EH (cell line): Measurements from ENCODE around the gene TMEM255A.

Experiments
- DNase-seq: peaks from one replicate; pipeline ENCODE4 v3.0.0-alpha.2; 2015; ENCODE audit warnings: low read depth

TMEM255A gene

GRCh38 chrX:120306630-120307029 lies 4.6 kb downstream of the TMEM255A start:
- DNase-seq = no peak

- DNase-seq = peak; percentile 27
These were observed 5.6 kb downstream of the TMEM255A start for GRCh38 chrX:120305531-120306141.

- no peak for DNase-seq
These were observed 7.0 kb downstream of the TMEM255A start for GRCh38 chrX:120304256-120304655.

- no peak for DNase-seq
These were observed 8.8 kb downstream of the TMEM255A start for GRCh38 chrX:120302434-120302833.

- DNase-seq = no peak
These were observed 9.3 kb downstream of the TMEM255A start for GRCh38 chrX:120301960-120302359.

- DNase-seq = no peak
These were observed 9.8 kb downstream of the TMEM255A start for GRCh38 chrX:120301497-120301896.

GRCh38 chrX:120299928-120300327 lies 11.3 kb downstream of the TMEM255A start:
- no peak for DNase-seq

- DNase-seq = no peak
These were observed 13.3 kb downstream of the TMEM255A start for GRCh38 chrX:120297923-120298322.

- no peak for DNase-seq
These were observed 16.6 kb downstream of the TMEM255A start for GRCh38 chrX:120294651-120295050.

- DNase-seq = no peak
These were observed 18.2 kb downstream of the TMEM255A start for GRCh38 chrX:120293015-120293414.

GRCh38 chrX:120291211-120291610 lies 20.1 kb downstream of the TMEM255A start:
- no peak for DNase-seq

- DNase-seq = no peak
These were observed 21.2 kb downstream of the TMEM255A start for GRCh38 chrX:120290107-120290506.

- no peak for DNase-seq
These were observed 23.6 kb downstream of the TMEM255A start for GRCh38 chrX:120287513-120288112.

- no peak for DNase-seq
These were observed 24.3 kb downstream of the TMEM255A start for GRCh38 chrX:120286733-120287512.

- no peak for DNase-seq
These were observed 28.6 kb downstream of the TMEM255A start for GRCh38 chrX:120282697-120283096.

GRCh38 chrX:120281761-120282160 lies 29.5 kb downstream of the TMEM255A start:
- DNase-seq = no peak

- DNase-seq = no peak
These were observed 30.1 kb downstream of the TMEM255A start for GRCh38 chrX:120281021-120281624.

GRCh38 chrX:120274958-120275357 lies 36.3 kb downstream of the TMEM255A start:
- DNase-seq = no peak

- no peak for DNase-seq
These were observed 37.1 kb downstream of the TMEM255A start for GRCh38 chrX:120274145-120274544.

GRCh38 chrX:120271218-120271617 lies 40.0 kb downstream of the TMEM255A start:
- DNase-seq = no peak

GRCh38 chrX:120270567-120270966 lies 40.7 kb downstream of the TMEM255A start:
- DNase-seq = no peak

GRCh38 chrX:120269373-120270035 lies 41.8 kb downstream of the TMEM255A start:
- DNase-seq = no peak
